Hematopoietic multipotent progenitor cell treated with erythropoietin and hydrocortisone succinate and interleukin-3 and kit ligand, for 17 days (in vitro differentiated cells): ENCODE results near the gene PPP1R36.
"Not testable (repeated sequence)": the region's sequence is repeated elsewhere in the genome, so short reads cannot be mapped to it uniquely, and the experiment has no call there.

Experiments used
- DNase-seq: peaks from one replicate; pipeline ENCODE4 v3.0.0-alpha.2; 2015; ENCODE audit warnings: low spot score

The PPP1R36 gene

DNA sequence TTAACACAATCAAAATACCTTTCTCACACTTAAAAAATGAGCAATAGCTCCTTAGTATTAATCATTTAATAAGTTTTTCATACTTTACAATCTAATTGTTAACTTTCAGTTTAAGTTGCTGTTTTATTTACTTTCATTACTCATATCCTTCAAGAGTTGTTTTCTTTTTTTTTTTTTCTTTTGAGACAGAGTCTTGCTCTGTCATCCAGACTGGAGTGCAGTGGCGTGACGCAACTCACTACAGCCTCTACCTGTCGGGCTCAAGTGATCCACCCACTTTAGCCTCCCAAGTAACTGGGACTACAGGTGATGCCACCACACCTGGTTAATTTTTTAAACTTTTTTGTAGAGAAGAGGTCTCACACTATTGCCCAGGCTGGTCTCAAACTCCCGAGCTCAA lies 29.1 kb upstream of the PPP1R36 start:
- no peak for DNase-seq

GRCh38 chr14:64522591-64523355 lies 27.0 kb upstream of the PPP1R36 start:
- DNase-seq: no peak

DNA sequence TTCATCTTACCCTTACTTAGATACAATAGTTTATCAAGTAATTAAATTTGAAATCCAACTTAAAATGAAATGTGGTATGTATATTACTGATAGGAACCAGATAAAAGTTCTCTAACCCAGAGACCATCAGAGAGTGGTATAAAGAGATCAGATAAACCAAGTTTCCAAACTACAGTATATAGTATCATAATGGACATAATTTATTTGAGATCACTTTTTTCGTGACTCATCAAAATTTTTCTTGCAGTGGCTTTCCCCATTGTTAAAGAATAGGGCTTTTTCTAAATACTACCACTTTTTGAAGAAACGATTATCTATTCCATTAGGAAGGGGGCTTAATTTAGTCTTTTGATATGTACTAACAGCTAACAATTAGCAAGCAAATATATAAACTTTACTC lies 24.4 kb upstream of the PPP1R36 start:
- DNase-seq: no peak

DNA sequence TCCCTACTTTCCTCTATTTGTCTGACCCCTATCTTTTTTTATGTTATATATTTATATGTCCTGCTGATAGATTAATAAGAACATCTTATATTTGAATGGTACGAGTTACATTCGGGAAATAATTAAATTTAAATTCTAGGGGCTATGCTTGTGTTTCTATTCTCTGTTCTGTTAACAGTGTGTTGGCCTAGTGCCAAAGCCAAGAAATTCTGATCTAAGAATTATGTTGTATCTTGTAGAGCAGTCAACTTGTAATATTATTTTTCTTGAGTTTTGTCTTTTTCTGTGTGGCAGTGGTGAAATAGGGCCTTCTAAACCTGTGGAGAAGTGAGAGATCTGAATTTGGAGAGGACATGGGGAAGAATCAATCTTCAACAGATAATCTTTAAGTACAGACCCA lies 18.2 kb upstream of the PPP1R36 start:
- no peak for DNase-seq

- DNase-seq: no peak
Observed at GRCh38 chr14:64536488-64537245, 13.1 kb upstream of the PPP1R36 start.

GRCh38 chr14:64540208-64541202 lies 9.3 kb upstream of the PPP1R36 start, which contains the start of gene HSPA2:
Gene HSPA2, plus strand, starts transcription at chr14:64540741. Its CDS starts 109 bp downstream, at chr14:64540850.
- peak; percentile 91 for DNase-seq

DNA sequence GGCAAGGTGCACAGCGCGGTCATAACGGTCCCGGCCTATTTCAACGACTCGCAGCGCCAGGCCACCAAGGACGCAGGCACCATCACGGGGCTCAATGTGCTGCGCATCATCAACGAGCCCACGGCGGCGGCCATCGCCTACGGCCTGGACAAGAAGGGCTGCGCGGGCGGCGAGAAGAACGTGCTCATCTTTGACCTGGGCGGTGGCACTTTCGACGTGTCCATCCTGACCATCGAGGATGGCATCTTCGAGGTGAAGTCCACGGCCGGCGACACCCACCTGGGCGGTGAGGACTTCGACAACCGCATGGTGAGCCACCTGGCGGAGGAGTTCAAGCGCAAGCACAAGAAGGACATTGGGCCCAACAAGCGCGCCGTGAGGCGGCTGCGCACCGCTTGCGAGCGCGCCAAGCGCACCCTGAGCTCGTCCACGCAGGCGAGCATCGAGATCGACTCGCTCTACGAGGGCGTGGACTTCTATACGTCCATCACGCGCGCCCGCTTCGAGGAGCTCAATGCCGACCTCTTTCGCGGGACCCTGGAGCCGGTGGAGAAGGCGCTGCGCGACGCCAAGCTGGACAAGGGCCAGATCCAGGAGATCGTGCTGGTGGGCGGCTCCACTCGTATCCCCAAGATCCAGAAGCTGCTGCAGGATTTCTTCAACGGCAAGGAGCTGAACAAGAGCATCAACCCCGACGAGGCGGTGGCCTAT lies 8.3 kb upstream of the PPP1R36 start:
- DNase-seq: no peak

DNA sequence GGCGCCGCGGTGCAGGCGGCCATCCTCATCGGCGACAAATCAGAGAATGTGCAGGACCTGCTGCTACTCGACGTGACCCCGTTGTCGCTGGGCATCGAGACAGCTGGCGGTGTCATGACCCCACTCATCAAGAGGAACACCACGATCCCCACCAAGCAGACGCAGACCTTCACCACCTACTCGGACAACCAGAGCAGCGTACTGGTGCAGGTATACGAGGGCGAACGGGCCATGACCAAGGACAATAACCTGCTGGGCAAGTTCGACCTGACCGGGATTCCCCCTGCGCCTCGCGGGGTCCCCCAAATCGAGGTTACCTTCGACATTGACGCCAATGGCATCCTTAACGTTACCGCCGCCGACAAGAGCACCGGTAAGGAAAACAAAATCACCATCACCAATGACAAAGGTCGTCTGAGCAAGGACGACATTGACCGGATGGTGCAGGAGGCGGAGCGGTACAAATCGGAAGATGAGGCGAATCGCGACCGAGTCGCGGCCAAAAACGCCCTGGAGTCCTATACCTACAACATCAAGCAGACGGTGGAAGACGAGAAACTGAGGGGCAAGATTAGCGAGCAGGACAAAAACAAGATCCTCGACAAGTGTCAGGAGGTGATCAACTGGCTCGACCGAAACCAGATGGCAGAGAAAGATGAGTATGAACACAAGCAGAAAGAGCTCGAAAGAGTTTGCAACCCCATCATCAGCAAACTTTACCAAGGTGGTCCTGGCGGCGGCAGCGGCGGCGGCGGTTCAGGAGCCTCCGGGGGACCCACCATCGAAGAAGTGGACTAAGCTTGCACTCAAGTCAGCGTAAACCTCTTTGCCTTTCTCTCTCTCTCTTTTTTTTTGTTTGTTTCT lies 7.6 kb upstream of the PPP1R36 start:
- DNase-seq: peak; percentile 41

- no peak for DNase-seq
Observed at GRCh38 chr14:64542836-64543201, 6.9 kb upstream of the PPP1R36 start.

GRCh38 chr14:64544607-64545312 lies 5.0 kb upstream of the PPP1R36 start:
- DNase-seq: no peak

DNA sequence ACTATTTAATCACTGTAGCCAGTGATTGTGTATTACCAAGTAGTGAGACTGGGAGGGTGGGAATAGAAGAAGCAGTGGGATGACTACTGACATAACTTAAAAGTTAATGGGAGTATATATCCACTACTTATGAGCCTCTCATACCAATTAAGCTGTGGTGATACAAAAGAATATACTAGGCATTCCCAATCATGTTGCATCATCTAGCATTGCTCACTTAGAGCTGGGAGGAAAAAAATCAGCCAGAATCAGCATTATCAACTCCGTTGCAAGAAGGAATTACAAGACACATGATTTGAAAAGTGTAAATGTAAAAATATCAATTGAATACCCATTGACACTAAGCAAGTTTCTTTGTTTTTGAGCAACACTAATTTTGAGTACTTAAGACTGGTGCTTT lies 745 bp upstream of the PPP1R36 start:
- DNase-seq: no peak

DNA sequence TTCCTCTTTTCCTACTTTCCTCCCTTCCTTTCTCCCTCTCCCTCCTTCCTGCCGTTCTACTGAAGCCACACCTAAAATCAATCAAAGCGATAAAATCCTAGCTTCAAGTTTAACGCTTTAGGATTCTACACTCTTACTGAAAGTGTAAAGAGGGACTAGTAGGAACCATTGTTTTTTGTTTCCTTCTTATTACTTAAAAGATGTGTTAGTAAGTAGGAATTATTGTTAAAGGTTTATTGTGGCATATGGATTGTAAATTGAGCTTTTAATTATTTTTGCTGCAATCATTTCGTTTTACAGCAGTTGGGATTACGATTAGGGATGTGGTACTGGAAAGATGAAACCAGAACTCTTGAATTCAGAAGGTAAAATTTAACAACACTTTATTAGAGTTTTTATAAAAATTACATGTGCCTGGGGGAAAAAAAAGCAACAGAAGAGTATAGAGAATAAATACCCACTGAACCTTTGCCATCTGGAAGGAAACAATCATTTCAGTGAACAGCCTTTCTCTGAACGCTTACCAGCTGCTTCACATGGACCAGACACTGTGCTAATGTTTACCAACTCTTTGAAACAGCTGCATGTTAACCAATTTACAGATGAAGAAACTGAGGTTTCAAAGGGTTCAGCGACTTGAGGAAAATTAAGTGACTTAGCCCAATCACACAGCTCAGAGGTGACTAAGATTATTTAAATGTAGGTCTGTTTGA lies 1.0 kb downstream of the PPP1R36 start:
- DNase-seq: no peak

DNA sequence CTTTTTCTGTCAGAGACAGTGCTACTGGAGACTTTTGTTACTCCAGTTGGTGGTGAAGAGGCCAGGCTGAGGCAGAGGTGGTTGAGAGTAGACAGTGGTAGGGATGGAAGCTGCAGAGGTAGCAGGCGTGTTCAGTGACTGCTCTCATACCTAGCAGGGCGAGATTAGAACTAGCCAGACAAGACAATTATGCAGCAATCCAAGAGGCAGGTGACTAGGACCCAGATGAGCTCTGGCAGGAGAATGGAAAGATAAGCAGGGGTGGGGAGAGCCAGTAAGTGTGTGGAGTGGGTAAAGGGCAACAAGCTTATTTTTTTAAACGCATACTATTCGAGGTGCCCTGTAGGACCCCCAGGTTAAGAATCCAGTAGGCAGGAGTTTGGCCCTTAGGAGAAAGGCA lies 4.8 kb downstream of the PPP1R36 start:
- DNase-seq: no peak

DNA sequence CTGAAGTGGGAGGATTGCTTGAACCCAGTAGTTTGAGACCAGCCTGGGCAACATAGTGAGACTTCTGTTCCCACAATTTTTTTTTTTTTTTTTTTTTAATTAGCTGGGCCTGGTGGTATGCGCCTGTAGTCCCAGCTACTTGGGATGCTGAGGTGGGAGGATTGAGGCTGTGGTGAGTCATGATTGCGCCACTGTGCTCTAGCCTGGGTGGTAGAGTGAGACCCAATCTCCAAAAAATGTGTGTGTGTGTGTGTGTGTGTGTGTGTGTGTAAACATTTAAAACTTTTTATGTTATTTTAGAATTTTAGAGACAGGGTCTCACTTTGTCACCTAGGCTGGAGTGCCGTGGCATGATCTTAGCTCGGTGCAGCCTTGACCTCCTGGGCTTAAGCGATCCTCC lies 6.8 kb downstream of the PPP1R36 start:
- DNase-seq: no peak

DNA sequence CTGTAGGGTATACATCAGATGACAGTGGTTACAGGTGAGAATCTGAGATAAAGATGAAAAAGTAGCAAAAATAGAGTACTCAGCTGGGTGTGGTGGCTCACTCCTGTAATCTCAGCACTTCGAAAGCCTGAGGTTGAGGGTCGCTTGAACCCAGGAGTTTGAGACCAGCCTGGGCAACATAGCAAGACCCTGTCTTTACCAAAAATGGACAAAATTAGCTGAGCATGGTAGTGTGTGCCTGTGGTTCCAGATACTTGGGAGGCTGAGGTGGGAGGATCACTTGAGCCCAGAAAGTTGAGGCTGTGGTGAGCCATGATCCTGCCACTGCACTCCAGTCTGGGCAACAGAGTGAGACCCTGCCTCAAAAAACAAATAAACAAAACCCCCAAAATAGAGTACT lies 8.5 kb downstream of the PPP1R36 start:
- not testable (repeated sequence) for DNase-seq

DNA sequence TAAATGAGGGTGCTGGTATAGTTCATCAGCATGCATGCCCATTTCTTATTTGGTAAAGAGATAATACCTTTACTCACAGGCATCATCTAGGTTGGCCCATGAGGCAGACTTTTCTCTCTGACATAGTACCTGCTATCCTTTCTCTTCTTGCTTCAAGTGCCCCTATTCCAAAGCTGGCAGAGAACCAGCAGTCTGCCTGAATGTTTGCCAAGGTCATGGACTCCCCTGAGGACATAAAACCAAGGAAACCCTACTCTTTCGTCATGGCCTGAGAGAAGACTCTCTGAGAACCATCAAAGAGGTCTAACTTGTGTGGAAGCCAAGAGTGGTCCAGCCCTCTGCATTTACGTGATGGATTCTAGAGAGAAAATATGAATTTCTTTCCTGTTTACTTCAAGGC lies 11.9 kb downstream of the PPP1R36 start:
- no peak for DNase-seq

DNA sequence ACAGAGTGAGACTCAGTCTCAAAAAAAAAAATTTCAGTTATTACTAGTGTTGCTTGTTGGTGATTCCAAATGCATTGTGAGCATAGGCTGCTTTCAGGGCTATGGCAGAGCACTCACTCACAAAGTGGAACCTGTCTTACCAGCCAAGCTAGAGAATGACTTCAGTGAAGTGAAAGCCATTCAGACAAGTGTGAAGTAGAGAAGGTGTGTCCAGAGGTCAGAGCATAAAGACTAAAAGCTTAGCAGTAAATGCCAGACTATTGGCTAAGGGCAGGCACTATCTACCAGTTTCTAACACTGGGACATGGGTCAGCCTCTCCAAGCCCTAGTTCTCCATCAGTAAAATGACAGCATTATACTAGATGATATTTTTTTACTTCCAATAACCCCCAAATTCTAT lies 12.7 kb downstream of the PPP1R36 start:
- DNase-seq: no peak

DNA sequence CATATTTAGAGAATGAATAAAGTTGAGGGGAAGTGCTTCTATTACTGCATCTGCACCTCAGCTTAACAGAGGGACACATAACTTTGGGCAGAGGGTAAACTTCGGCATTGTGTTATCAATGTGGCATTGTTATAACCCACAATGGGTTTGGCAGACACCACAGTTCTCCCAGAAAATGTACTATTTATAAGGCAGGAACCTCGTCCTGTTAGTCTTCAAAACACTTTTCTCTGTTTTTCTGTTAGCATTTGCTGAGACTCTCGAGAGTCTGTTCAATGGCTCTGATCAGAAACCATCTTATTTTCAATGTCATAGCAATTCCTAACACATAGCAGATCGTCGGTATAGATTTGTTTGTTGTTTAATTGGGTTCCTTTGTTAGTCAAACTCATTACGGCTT lies 13.9 kb downstream of the PPP1R36 start:
- no peak for DNase-seq

DNA sequence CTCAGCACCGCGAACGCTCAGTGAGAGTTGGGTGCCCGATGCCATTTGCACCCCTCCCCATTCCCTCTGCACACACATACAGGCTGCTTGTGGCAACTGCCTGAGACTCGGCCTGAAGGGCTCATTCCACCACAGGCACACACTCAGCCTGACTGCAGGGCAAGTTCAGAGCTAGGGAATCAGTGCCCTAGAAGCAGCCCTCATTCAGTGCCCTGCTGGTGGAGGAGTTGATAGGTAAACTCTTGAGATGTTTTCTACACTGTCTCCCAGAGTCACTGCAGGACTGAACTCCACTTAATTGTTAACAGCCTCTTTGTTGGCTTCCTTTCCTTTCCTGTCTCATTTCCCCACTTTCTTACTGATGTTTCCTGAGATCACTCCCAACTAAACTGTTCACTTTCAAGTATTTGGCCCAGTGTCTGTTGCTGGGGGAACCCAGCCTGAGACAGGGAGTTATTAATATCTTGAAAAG lies 16.9 kb downstream of the PPP1R36 start:
- DNase-seq: no peak
